HG02763 (cell line): ENCODE measurements around the gene MEX3D.

Source experiments
- ATAC-seq: cut with Tn5 transposase; IDR thresholded peaks from one replicate; pipeline ENCODE4 v1.9.1; 2021; ENCODE audit warnings: mild to moderate bottlenecking, moderate library complexity; ENCODE audit not compliant: unreplicated experiment

Gene MEX3D

GRCh38 chr19:1598777-1599459 is 30.8 kb upstream of the MEX3D start:
- no peak for ATAC-seq

GRCh38 chr19:1593501-1593772 is 25.3 kb upstream of the MEX3D start:
- no peak for ATAC-seq

- peak; percentile 67 for ATAC-seq
Measured at GRCh38 chr19:1592755-1593500, 24.8 kb upstream of the MEX3D start, which contains the start of gene MBD3. MBD3 (minus strand) TSS chr19:1592865; CDS start chr19:1592631, 234 bp downstream.

- peak; percentile 72 for ATAC-seq
Measured at GRCh38 chr19:1592024-1592754, 24.1 kb upstream of the MEX3D start.

- no peak for ATAC-seq
Measured at GRCh38 chr19:1591421-1592023, 23.4 kb upstream of the MEX3D start.

- no peak for ATAC-seq
Measured at GRCh38 chr19:1590641-1591397, 22.7 kb upstream of the MEX3D start.

- ATAC-seq: no peak
Measured at GRCh38 chr19:1587872-1588271, 19.7 kb upstream of the MEX3D start.

- ATAC-seq: no peak
Measured at GRCh38 chr19:1585243-1585580, 17.1 kb upstream of the MEX3D start.

- no peak for ATAC-seq
Measured at GRCh38 chr19:1584500-1585242, 16.5 kb upstream of the MEX3D start.

- ATAC-seq: no peak
Measured at GRCh38 chr19:1582201-1582600, 14.1 kb upstream of the MEX3D start.

GRCh38 chr19:1580957-1581356 is 12.8 kb upstream of the MEX3D start:
- ATAC-seq: no peak

GRCh38 chr19:1580382-1580781 is 12.3 kb upstream of the MEX3D start:
- ATAC-seq: no peak

GRCh38 chr19:1579222-1579621 is 11.1 kb upstream of the MEX3D start:
- no peak for ATAC-seq

- ATAC-seq: no peak
Measured at GRCh38 chr19:1577929-1578618, 9.9 kb upstream of the MEX3D start.

GRCh38 chr19:1577090-1577928 is 9.2 kb upstream of the MEX3D start:
- ATAC-seq: no peak

GRCh38 chr19:1576242-1577089 is 8.3 kb upstream of the MEX3D start:
- no peak for ATAC-seq

GRCh38 chr19:1575323-1576241 is 7.5 kb upstream of the MEX3D start:
- no peak for ATAC-seq
